Measurements from ENCODE around the gene CHRNA5.

The CHRNA5 gene

GRCh38 chr15:78640527-78641101, 75.3 kb downstream of the CHRNA5 start:
- DNase-seq = no peak

- no peak for DNase-seq
Observed at GRCh38 chr15:78641102-78641748, 75.9 kb downstream of the CHRNA5 start, which contains the start of gene CHRNB4. Gene CHRNB4, minus strand, starts transcription at chr15:78641210. Its CDS starts 77 bp downstream, at chr15:78641133.

GRCh38 chr15:78641749-78642275, 76.5 kb downstream of the CHRNA5 start:
- DNase-seq = no peak

GRCh38 chr15:78642331-78642730, 77.0 kb downstream of the CHRNA5 start:
- DNase-seq = no peak

All from GDM1 (cell line).